ENCODE data around the gene FXYD3.
"Not testable (repeated sequence)": the region's sequence is repeated elsewhere in the genome, so short reads cannot be mapped to it uniquely, and the experiment has no call there.

Gene FXYD3

DNA sequence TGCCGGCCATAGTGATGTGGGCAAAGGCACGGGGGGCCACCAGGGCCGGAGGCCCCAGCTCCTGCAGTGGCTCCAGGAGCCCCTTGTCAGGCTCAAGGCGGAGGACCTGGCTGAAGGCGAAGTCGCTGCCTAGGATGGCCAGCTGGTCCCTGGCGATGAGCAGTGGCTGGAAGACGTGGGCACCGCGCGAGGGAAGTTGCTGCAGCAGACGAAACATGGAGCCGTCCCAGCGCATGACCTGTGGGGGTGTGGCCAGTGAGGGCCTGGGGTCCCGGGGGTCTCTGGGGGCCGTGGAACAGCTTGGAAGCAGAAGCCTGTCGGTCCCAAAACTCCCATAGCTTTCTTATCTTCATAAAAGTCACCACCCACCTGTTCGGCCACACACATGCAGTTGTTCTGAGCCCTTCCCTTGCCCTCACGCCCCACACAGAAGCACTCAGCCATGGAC is 9.7 kb downstream of the FXYD3 start:
- ChIA-PET POLR2A (ENCODE audit: low non-redundant PET) (interaction anchor here (1.0 kb wide), 1 partner anchor 9 kb away, joined by 3 read pairs; the partner anchor contains the start of gene LGI4), CTCF (interaction anchor here (0.7 to 2.4 kb wide), 4 partner anchors 10 to 81 kb away, joined by 3 to 8 read pairs (median 6); partner anchors contain the start of gene LGI4)
- DNase-seq (ENCODE audit: low spot score) = no peak
- TF ChIP-seq, protein P1, sequence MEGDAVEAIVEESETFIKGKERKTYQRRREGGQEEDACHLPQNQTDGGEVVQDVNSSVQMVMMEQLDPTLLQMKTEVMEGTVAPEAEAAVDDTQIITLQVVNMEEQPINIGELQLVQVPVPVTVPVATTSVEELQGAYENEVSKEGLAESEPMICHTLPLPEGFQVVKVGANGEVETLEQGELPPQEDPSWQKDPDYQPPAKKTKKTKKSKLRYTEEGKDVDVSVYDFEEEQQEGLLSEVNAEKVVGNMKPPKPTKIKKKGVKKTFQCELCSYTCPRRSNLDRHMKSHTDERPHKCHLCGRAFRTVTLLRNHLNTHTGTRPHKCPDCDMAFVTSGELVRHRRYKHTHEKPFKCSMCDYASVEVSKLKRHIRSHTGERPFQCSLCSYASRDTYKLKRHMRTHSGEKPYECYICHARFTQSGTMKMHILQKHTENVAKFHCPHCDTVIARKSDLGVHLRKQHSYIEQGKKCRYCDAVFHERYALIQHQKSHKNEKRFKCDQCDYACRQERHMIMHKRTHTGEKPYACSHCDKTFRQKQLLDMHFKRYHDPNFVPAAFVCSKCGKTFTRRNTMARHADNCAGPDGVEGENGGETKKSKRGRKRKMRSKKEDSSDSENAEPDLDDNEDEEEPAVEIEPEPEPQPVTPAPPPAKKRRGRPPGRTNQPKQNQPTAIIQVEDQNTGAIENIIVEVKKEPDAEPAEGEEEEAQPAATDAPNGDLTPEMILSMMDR (conservative IDR thresholded peaks at IDR 0.05; ENCODE audit: low read depth) = no peak
- peak overlapping the region; percentile 100 for H3K27ac ChIP-seq

DNA sequence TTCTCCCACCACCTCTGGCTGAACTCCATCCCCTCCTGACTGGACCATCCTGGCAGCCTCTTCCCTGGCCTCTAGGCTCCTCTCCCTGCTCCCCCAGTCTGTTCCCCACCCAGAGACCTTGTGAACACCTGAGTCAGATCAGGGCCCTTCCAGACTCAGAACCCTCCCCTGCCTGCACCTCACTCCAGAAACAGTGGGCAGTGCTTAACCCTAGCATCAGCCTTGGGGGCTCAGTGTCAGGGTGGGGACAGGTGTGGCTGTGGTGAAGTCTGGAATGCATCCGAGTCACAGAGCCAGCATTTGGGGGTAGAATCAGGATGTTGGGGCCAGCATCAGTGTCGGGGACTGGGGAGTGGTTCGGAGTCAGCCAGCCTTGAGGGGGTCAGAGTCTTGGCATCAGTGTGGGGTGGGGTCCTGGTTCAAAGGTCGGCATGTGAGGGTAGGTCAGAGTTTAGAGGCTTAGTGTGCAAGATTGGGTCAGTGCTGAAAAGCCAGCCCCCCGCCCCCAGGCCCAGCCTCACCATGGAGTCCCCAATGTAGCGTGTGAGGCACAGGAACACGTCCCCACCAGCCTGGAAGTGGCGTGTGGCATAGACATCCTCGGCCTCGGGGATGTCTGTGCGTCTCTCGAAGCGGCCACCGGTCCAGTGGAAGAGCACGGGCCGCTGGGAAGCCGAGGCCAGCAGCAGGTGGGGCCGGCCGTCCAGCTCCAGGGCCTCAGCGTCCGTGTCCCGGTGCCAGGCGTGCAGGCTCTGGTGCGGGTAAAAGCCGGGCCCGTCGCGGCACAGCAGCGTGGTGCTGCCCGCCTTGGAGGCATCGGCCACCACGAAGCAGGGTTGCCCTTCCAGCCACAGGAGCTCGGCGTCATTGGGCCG is 10.4 kb downstream of the FXYD3 start:
- TF ChIP-seq, protein P1 (conservative IDR thresholded peaks at IDR 0.05; ENCODE audit: low read depth) = no peak
- H3K27ac ChIP-seq = peak overlapping the region; percentile 100
- no peak for DNase-seq (ENCODE audit: low spot score)
- ChIA-PET CTCF (interaction anchor here (0.7 to 2.4 kb wide), 5 partner anchors 9 to 11 kb away, joined by 3 to 8 read pairs (median 5); partner anchors contain the start of gene LGI4), POLR2A (ENCODE audit: low non-redundant PET) (interaction anchor here (1.0 kb wide), 1 partner anchor 8 kb away, joined by 3 read pairs; the partner anchor contains the start of gene LGI4)

DNA sequence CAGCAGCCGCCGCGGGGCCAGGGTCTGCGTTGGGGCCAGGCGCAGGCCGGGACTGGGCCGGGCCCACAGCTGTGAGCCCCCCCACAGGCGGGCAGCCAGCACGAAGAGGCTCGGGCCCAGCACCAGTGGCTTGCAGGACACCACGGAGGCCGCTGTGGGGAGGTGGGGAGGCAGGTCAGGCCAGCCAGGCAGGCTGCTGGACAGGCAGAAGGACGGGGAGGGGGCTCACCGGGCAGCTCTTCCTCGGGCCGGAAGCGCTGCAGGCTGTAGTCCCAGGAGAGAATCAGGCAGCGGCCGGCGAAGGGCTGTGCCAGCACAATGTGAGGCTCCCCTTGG is 11.0 kb downstream of the FXYD3 start:
- no peak for DNase-seq (ENCODE audit: low spot score)
- ChIA-PET CTCF (interaction anchor here (0.7 to 1.2 kb wide), 3 partner anchors 8 to 12 kb away, joined by 3 to 5 read pairs (median 4); partner anchors contain the start of gene LGI4), POLR2A (ENCODE audit: low non-redundant PET) (no interaction called here)
- no peak overlapping the region for H3K27ac ChIP-seq
- TF ChIP-seq, protein P1 (conservative IDR thresholded peaks at IDR 0.05; ENCODE audit: low read depth) = no peak

DNA sequence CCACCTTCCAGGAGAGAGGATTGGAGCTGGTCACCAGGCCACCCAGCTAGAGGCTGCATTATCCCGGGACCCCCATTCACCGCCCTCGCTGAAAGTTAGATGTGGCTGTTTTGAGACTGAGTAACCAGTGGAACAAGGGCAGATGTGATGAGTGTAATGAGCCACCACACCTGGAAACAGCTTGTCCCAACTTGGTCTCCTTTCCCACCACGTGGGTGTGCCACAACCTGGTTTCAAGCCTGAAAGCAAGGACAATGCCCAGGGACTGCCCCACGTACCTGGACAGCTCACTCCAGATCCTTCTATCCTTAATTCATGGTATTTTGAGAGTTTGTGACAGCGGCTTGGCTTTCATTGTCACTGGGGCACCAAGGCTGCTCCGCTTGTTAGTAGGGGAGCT is 12.2 kb downstream of the FXYD3 start:
- ChIA-PET CTCF (interaction anchor here (0.6 to 1.1 kb wide), 4 partner anchors 11 to 247 kb away, joined by 3 to 4 read pairs (median 4); no protein-coding TSS in a partner anchor), POLR2A (ENCODE audit: low non-redundant PET) (no interaction called here)
- H3K27ac ChIP-seq = peak overlapping the region; percentile 56
- no peak for DNase-seq (ENCODE audit: low spot score)
- TF ChIP-seq, protein P1 (conservative IDR thresholded peaks at IDR 0.05; ENCODE audit: low read depth) = no peak

DNA sequence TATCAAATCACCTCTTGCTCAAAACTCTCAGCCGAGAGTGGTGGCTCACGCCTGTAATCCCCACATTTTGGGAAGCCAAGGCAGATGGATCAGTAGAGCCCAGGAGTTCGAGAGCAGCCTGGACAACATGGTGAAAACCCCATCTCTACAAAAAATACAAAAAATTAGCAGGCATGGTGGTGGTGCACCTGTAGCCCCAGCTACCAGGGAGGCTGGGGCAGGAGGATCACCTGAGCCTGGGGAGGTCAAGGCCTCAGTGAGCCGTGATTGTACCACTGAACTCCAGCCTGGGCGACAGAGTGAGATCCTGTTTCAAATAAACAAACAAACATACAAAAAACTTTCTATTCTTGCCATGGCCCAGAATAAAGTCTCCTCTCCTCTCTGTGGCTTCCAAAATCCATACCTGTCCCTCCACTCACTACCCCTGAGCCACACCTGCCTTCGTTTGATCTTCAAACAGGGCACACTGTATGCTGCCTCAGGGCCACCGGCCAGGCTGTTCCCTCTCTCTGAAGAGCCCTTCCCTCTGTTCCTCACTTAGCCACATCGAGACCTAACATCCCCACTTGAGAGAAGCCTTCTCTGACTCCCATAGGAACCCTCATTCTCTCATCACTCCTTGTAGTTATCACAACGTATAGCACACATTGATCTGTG is 12.9 kb downstream of the FXYD3 start:
- POLR2A ChIA-PET (ENCODE audit: low non-redundant PET) = no interaction called here
- H3K27ac ChIP-seq = peak overlapping the region; percentile 56
- TF ChIP-seq, protein P1 (conservative IDR thresholded peaks at IDR 0.05; ENCODE audit: low read depth) = no peak
- DNase-seq (ENCODE audit: low spot score) = no peak
- CTCF ChIA-PET = interaction anchor here (0.6 to 1.1 kb wide), 3 partner anchors 32 to 248 kb away, joined by 3 to 4 read pairs (median 4); no protein-coding TSS in a partner anchor

DNA sequence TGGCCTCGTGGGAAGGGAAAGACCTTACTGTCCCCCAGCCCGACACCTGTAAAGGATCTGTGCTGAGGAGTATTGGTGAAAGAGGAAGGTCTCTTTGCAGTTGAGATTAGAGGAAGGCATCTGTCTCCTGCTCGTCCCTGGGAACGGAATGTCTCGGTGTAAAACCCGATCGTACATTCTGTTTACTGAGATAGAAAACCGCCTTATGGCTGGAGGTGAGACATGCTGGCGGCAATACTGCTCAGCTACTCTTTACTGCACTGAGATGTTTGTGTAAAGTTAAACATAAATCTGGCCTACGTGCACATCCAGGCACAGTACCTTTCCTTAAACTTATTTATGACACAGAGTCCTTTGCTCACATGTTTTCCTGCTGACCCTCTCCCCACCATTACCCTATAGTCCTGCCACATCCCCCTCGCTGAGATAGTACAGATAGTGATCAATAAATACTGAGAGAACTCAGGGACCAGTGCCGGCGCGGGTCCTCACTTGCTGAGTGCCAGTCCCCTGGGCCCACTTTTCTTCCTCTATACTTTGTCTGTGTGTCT is 14.2 kb downstream of the FXYD3 start:
- H3K27ac ChIP-seq = peak overlapping the region; percentile 65
- POLR2A ChIA-PET (ENCODE audit: low non-redundant PET); DNase-seq (ENCODE audit: low spot score): not testable (repeated sequence)
- CTCF ChIA-PET = interaction anchor here (0.5 kb wide), 1 partner anchor 85 kb away, joined by 3 read pairs; no protein-coding TSS in a partner anchor

Data from RWPE1 (cell line).